Transverse colon (tissue), 4 donors: ENCODE measurements around the gene GAREM1. TPM values are rescaled to one million over a fixed set of nuclear protein-coding genes. Genes with fewer than 3 reads are reported as not detected.

ENCODE experiments used
- DNase-seq: peaks from one replicate; pipeline ENCODE4 v3.0.0-alpha.2; 2019
- H3K27ac ChIP-seq, 4 donors: fragments of 200-600 bp; sonication (generic); 2 replicates each; pipeline ENCODE4 v1.5.1; 2016 to 2018; ENCODE audit warnings: inconsistent platforms in 4 of 4
- H3K27me3 ChIP-seq: fragments of 200-600 bp; sonication (generic); 2 replicates; pipeline ENCODE4 v1.5.1; 2017; ENCODE audit warnings: inconsistent platforms
- H3K36me3 ChIP-seq, 4 donors: fragments of 200-600 bp; sonication (generic); 2 replicates each; pipeline ENCODE4 v1.5.1; 2017 to 2019; ENCODE audit warnings: inconsistent platforms in 4 of 4
- H3K4me1 ChIP-seq, 4 donors: fragments of 200-600 bp; sonication (generic); 2 replicates each; pipeline ENCODE4 v1.5.1; 2017 to 2020; ENCODE audit warnings: inconsistent platforms in 4 of 4
- H3K4me3 ChIP-seq, 4 donors: fragments of 200-600 bp; sonication (generic); 1 replicate in 1 of 4; 2 replicates in 3 of 4; pipeline versions ENCODE4 v1.5.1 to v1.6.1; 2017 to 2019; ENCODE audit warnings: inconsistent platforms in 4 of 4
- H3K9me3 ChIP-seq, 2 donors: fragments of 200-600 bp; sonication (generic); 2 replicates each; pipeline ENCODE4 v1.5.1; 2017 to 2019; ENCODE audit warnings: inconsistent platforms in 2 of 2
- EP300 ChIP-seq: sonication (generic); formaldehyde crosslinking; IDR thresholded peaks from one replicate; pipeline ENCODE4 v1.6.1; 2017; ENCODE audit warnings: antibody characterized with exemption, low read depth
- POLR2A ChIP-seq: fragments of 450-650 bp; IDR thresholded peaks from one replicate; pipeline ENCODE4 v1.6.1; 2016; ENCODE audit warnings: antibody characterized with exemption, mild to moderate bottlenecking, moderate library complexity
- POLR2AphosphoS5 ChIP-seq, 3 donors: sonication (generic); formaldehyde crosslinking; IDR thresholded peaks; one replicate each; pipeline ENCODE4 v1.6.1; 2016; ENCODE audit warnings: antibody characterized with exemption in 3 of 3
- WGBS, 2 donors: methylation state at CpG; one replicate each; pipeline ENCODE4 v1.1.5; 2018; ENCODE audit warnings: low coverage in 1 of 2; 5-methylcytosine and 5-hydroxymethylcytosine counted together
- in situ Hi-C, 4 donors: fragments of 200-750 bp; cut with MboI; loops; one replicate each; pipeline versions ENCODE4 v1.15.0 to v1.15.1; 2017; ENCODE audit warnings: low sequenced_read_pairs in 3 of 4, low pct_ligation_motif_present in 1 of 4, low pct_unique_long_range_greater_than_20kb in 1 of 4
- intact Hi-C: fragments of 100-400 bp; cut with DNase I; formaldehyde crosslinking; loops from one replicate; pipeline ENCODE4 v1.15.1; 2023; ENCODE audit warnings: low total_unique reads
- total RNA-seq, 4 donors: library from RNA; depleted of rRNA; stranded (reverse); fragments of >200 nt; gene quantifications; one replicate each; pipeline ENCODE4 v1.1.0, GENCODE V29; 2016
- TF ChIP-seq, protein P1 (sequence below), 5 experiments: fragments of 200-600 bp in 3 of 5; fragments of 450-650 bp in 2 of 5; sonication (generic) in 3 of 5; IDR thresholded peaks; 1 replicate in 2 of 5; 2 replicates in 3 of 5; pipeline ENCODE4 v1.5.1; 2016 to 2017; ENCODE audit warnings: antibody characterized with exemption in 5 of 5, inconsistent platforms in 3 of 5, mild to moderate bottlenecking in 2 of 5, moderate library complexity in 1 of 5

The GAREM1 gene
- total RNA-seq, 4 donors from 2014 or later, result 7.9 to 47.6 (median 25.9) TPM

- in situ Hi-C loops, result loop anchor here in 3 of 4 donors (10.0 to 25.0 kb wide), 3 partner anchors 185 to 278 kb away; partner anchors contain the start of gene GAREM1 (in 2 of the 3)
- Histone ChIP-seq H3K27ac (peak overlapping the region; percentile 6 to 68 (median 64)), H3K36me3 (no peaks in the 10 kb centered on the region), H3K4me1 (peaks cover 10 to 62% (median 30%) of the 10 kb centered on the region in 4 donors), H3K27me3 (no peaks in the 10 kb centered on the region), H3K9me3 (no peaks in the 10 kb centered on the region), H3K4me3 (no peak overlapping the region)
- TF ChIP-seq POLR2AphosphoS5 (IDR thresholded peaks at IDR 0.05) (no peak), POLR2A (no peak), EP300 (no peak)
- TF ChIP-seq, protein P1, sequence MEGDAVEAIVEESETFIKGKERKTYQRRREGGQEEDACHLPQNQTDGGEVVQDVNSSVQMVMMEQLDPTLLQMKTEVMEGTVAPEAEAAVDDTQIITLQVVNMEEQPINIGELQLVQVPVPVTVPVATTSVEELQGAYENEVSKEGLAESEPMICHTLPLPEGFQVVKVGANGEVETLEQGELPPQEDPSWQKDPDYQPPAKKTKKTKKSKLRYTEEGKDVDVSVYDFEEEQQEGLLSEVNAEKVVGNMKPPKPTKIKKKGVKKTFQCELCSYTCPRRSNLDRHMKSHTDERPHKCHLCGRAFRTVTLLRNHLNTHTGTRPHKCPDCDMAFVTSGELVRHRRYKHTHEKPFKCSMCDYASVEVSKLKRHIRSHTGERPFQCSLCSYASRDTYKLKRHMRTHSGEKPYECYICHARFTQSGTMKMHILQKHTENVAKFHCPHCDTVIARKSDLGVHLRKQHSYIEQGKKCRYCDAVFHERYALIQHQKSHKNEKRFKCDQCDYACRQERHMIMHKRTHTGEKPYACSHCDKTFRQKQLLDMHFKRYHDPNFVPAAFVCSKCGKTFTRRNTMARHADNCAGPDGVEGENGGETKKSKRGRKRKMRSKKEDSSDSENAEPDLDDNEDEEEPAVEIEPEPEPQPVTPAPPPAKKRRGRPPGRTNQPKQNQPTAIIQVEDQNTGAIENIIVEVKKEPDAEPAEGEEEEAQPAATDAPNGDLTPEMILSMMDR (IDR thresholded peaks at IDR 0.05), result no peak
- no peak for DNase-seq
- WGBS, 2 donors, result 77 to 86% methylated on average over 3 to 4 of the region's 4 CpGs
- intact Hi-C loops, result no loop called here
Measured at GRCh38 chr18:32276906-32277305, 193.8 kb downstream of the GAREM1 start.

GRCh38 chr18:32276256-32276655, 194.4 kb downstream of the GAREM1 start:
- H3K27ac ChIP-seq, result peak overlapping the region in 3 of 4 donors; percentile 62 to 68 (median 67)
- intact Hi-C loops (no loop called here), in situ Hi-C loops (loop anchor here in 3 of 4 donors (10.0 to 25.0 kb wide), 3 partner anchors 186 to 279 kb away; partner anchors contain the start of gene GAREM1 (in 2 of the 3))
- H3K4me1 ChIP-seq, result peaks cover 10 to 66% (median 29%) of the 10 kb centered on the region in 4 donors
- 87 to 100% methylated on average over 2 of the region's 2 CpGs for WGBS, 2 donors
- no peak for DNase-seq
- no peaks in the 10 kb centered on the region for H3K9me3 ChIP-seq
- TF ChIP-seq, protein P1 (IDR thresholded peaks at IDR 0.05), result no peak
- TF ChIP-seq POLR2A (no peak), EP300 (no peak), POLR2AphosphoS5 (IDR thresholded peaks at IDR 0.05) (no peak)
- no peaks in the 10 kb centered on the region for H3K27me3 ChIP-seq
- H3K36me3 ChIP-seq, result no peaks in the 10 kb centered on the region
- H3K4me3 ChIP-seq, result no peak overlapping the region

DNA sequence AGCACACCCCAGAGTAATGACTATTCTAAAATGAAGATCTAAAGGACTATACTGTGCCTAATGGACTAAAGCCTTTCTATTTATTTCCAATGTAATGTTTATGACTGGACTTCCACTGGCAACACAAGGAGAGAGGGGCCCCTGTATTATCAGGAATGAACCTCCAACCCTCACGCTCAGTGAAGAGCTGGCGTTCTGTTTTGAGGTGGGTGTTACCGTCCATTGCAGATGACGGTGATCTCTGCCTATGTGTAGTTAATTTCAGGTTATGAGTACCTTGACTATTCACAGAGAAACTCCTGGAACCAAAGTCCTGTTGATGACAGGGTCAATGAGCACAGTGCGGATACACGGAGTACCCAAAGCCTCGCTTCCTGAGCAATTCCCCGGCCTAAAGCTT, 195.5 kb downstream of the GAREM1 start:
- in situ Hi-C loops (loop anchor here in 3 of 4 donors (10.0 to 25.0 kb wide), 3 partner anchors 187 to 280 kb away; partner anchors contain the start of gene GAREM1 (in 2 of the 3)), intact Hi-C loops (no loop called here)
- DNase-seq, result no peak
- Histone ChIP-seq H3K27ac (no peak overlapping the region), H3K4me1 (peaks cover 10 to 55% (median 24%) of the 10 kb centered on the region in 4 donors), H3K4me3 (no peak overlapping the region), H3K9me3 (no peaks in the 10 kb centered on the region), H3K27me3 (no peaks in the 10 kb centered on the region), H3K36me3 (no peaks in the 10 kb centered on the region)
- no peak for TF ChIP-seq EP300
- no peak for TF ChIP-seq POLR2A
- TF ChIP-seq, protein P1 (IDR thresholded peaks at IDR 0.05), result no peak
- no peak for TF ChIP-seq POLR2AphosphoS5 (IDR thresholded peaks at IDR 0.05)
- 94% methylated on average over 8 of the region's 8 CpGs; no CpG with 5 or more reads in 1 of the 2 donors for WGBS, 2 donors

DNA sequence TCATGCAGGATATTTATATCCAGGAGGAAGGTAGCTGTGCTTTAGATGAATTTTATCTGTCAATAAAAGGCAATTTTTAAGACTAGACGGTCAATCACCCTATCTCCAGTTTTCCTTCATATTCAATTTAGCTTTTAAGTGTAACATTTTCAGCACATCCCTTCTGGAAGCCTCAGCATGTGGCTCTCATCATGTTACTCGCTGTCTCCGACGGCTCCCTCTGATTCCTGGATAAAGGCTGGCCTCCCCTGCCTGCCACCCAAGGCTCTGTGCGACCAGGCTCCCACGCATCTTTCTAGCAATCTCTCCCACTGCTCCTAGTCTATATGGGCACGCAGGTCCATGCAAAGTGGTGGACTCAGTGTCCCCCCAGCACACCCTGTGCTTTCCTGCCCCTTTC, 196.4 kb downstream of the GAREM1 start:
- Histone ChIP-seq H3K27me3 (no peaks in the 10 kb centered on the region), H3K4me1 (peaks cover 10 to 46% (median 22%) of the 10 kb centered on the region in 4 donors), H3K27ac (no peak overlapping the region), H3K9me3 (no peaks in the 10 kb centered on the region), H3K36me3 (peaks cover 0 to 7% (median 0%) of the 10 kb centered on the region in 4 donors), H3K4me3 (no peak overlapping the region)
- intact Hi-C loops (loop anchor here (1.0 kb wide), 1 partner anchor 274 kb away; no protein-coding TSS in a partner anchor), in situ Hi-C loops (loop anchor here in 3 of 4 donors (10.0 to 25.0 kb wide), 3 partner anchors 200 to 288 kb away; partner anchors contain the start of gene GAREM1 (in 1 of the 3))
- 85 to 92% methylated on average over 5 to 7 of the region's 7 CpGs for WGBS, 2 donors
- no peak for DNase-seq
- no peak for TF ChIP-seq POLR2A
- TF ChIP-seq, protein P1 (IDR thresholded peaks at IDR 0.05), result no peak
- no peak for TF ChIP-seq EP300
- no peak for TF ChIP-seq POLR2AphosphoS5 (IDR thresholded peaks at IDR 0.05)
